NCI-H1105 (cell line): ENCODE measurements around the gene RASAL2.
"Not testable (repeated sequence)": the region's sequence is repeated elsewhere in the genome, so short reads cannot be mapped to it uniquely, and the experiment has no call there.

ENCODE experiments used
- DNase-seq: peaks from one replicate; lab custom pipeline; 2025; lab: John Stamatoyannopoulos, UW

Gene RASAL2

DNA sequence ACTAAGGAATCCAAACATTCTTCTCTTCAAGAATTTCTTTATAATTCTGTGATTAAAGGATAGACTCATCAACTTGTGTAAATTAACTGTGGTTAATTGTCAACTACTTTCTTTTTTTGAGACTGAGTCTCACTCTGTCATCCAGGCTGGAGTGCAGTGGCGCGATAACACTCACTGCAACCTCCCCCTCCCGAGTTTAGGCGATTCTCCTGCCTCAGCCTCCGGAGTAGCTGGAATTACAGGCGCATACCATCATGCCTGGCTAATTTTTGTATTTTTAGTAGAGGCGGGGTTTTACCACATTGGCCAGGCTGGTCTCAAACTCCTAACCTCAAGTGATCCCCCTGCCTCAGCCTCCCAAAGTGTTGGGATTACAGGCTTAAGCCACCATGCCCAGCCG is 296.4 kb downstream of the RASAL2 start:
- not testable (repeated sequence) for DNase-seq

DNA sequence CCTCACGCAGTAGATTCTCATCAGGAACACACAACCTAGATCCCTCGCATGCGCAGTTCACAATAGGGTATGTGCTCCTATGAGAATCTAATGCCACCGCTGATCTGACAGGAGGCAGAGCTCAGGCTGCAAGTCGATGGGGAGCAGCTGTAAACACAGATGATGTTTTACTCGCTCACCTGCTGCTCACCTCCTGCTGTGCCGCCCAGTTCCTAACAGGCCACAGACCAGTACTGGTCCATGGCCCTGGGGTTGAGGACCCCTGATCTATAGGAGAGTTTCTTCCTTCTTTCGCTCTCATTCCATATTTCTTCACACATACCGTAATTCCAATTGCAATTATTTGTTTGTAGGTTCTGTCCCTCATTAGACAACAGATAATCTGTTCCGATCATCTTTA is 299.5 kb downstream of the RASAL2 start:
- no peak for DNase-seq

DNA sequence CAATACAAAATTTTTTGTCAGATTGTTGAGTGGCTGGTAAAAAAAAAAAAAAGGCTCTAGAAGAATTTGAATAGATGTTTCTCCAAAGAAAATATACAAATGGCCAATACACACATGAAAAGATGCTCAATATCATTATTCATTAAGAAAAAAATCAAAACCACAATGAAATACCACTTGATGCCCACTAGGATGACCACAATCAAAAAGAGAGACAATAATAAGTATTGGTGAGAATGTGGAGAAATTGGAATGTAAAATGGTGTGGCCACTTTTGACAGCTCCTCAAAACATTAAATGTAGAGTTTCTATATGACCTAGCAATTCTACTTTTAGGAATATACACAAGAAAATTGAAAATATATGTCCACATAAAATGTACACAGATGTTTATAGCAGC is 302.9 kb downstream of the RASAL2 start:
- DNase-seq, result no peak

DNA sequence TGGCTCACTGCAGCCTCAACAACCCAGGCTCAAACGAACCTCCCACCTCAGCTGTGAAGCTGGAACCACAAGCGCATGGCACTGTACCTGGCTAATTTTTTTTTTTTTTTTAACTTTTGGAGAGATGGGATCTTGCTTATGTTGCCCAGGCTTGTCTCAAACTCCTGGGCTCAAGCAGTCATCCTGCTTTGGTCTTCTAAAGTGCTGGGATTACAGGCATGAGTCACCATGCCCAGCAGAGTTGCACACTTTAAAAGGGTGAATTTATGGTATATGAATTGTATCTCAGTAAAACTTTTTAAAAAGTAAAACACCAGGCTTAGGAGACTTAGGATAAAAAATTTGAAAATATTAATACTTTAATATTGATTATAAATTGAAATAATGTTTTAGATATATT is 303.8 kb downstream of the RASAL2 start:
- no peak for DNase-seq

DNA sequence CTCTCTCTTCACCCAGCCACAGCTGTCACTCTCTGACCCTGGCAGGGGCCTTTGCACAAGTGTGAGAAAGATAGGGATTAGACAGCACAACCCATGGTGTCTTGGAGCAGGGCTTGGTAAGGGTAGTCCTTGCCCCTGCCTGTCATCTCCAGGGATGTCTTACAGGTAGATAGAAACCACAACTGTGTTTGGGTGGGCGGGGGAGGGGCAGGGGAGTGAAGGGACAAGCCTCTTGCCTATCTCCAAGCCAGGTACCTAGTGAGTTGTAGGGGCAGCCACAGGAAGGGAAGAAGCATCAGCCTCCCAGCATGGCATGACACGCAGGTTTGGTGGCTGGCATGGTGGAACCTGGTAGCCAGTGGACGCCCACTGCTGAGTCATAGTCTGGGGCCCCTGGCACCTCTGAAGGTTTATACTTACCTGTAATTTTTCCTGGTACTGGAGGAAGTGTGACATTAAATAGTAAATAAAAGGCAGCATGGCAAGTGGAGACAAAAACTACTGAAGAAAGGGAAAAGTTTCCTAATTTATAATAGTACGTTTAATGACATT is 305.3 kb downstream of the RASAL2 start:
- no peak for DNase-seq

DNA sequence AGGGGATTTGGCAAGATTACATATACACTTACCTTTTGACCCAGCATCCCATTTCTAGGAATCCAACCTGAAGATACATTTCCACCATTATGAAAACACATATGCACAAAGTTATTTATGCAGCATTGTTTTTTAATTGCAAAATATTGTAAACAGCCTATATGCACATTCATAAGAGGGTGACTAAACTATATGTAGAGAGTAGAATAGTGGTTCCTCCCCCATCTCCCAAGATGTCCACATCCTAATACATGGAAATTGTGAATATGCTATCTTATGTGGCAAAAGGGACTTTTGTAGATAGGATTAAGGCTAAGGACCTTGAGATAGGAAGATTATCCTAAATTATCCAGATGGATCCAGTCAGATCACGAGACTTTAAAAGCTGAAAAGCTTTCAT is 311.2 kb downstream of the RASAL2 start:
- DNase-seq, result no peak

DNA sequence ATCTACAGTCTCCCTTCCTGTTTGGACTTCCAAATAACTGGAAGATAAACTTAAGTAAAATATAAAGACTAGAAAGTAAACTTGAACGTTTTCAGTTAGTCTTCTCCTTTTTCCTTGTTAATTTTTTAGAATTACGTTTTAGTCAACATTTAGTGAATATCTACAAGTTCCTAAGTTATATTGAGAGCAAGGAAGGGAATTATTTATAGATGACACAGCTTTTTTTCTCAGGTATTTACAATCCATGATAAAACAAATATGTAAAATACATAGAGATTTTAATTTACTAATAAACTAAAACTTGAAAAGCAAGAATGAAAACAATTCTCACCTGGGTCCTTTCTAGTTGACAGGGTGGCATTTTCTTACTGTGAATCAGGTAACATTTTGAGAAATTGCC is 313.3 kb downstream of the RASAL2 start:
- DNase-seq, result no peak

DNA sequence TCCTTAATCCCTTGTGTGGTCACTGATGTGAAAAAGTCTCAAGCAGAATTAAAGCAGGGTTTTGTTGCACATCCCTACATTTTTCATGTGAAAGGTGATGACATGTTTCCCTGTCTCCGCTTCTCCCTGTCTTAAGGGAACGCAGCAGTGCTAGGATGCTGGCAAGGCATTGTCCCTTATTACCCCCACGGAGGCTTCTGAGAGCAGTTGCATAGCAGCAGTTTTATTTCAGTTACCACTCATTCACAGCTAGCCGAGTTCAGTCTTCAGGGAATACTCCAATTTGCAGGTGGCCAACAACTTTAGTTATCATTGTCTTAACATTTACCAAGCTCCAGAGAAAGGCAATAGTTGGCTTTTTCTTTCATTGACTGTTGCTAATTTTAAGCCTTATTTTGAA is 313.8 kb downstream of the RASAL2 start:
- DNase-seq, result no peak

DNA sequence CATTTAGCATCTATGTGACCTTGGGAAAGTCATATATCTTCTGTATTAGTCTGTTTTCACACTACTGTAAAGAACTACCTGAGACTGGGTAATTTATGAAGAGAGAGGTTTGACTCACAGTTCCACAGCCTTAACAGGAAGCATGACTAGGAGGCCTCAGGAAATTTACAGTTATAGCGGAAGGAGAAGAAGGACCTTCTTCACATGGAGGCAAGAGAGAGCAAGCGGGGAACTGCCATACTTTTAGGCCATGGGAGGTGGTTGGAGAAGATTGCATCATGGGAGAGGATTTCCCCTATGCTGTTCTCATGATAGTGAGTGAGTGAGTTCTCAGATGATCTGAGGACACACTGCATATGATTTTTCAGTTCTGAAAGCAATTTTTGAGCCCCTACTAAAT is 315.0 kb downstream of the RASAL2 start:
- DNase-seq, result no peak

DNA sequence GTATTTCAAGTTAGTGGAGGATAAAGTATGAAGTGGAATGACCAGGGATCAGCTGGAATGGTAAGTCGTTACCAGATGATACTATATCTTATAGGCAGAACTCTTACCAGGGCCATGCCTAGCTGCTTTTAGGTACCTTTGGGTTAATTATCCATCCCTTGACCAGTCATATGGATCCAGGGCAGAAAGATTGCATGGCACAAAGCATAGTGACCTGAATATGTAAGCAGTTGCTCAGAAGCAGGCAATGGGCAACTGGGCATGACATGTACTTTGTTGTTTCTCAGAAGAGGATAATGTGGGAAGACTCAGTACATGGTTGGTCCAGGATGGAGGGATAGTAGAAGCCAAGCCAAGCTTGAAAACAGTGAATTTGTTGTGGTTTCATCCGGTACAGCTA is 315.6 kb downstream of the RASAL2 start:
- DNase-seq, result no peak

DNA sequence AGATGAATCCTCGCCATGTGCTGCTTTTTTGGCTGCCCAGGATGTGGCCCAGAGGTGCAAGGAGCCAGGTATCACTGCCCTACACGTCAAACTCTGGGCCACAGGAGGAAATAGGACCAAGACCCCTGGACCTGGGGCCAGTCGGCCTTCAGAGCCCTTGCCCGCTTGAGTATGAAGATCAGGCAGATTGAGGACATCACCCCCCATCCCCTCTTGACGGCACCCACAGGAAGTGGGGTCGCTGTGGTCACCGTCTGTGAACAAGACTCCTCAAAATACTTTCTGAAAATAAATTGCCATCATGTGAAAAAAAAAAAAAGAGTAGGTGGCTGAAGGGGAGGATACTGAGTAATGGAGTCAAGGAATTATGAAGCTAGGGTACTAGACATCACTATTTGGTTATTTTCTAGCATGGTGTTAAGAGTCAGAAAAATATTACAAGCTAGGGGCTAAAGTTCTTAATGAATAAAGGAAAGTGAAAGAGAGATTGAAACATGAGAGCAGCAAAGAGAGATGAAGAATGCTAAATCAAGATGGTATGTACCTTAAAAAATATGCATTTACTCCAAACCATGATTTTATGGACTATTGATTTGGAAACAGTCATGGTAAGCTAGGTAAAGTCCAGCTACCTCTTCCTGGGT is 318.0 kb downstream of the RASAL2 start:
- no peak for DNase-seq

DNA sequence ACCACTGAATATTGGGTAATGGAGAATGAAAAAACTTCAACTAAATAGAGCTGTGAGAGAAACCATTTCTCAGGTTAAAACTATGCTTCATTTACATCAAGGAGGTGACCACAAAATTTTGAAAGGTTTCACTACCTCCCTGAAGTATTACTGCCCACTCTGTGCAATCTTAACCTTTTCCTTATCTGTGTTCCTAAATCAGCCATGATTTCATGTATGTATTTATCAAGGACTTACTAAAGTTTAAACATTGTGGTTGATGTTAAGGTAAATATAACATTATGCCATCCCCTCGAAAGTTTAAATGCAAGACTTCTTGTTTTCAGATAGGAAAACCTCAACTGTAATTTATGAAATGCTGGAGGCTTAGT is 318.5 kb downstream of the RASAL2 start:
- DNase-seq, result no peak

DNA sequence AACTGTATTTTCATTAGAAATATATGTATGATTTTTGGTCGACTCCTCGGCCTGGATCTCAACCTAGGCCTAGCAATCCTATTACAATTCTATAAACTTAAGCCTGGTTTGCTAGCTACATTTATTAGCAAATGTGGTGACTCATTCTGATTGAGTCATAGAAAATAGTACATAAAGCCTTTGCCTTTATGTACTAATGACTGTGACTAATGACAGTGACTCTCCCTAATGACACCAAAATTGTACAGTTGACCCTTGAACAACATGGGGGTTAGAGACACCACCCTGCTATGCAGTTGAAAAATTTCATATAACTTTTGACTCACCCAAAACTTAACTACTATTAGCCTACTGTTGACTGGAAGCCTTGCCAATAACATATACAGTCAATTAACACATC is 324.0 kb downstream of the RASAL2 start:
- no peak for DNase-seq

DNA sequence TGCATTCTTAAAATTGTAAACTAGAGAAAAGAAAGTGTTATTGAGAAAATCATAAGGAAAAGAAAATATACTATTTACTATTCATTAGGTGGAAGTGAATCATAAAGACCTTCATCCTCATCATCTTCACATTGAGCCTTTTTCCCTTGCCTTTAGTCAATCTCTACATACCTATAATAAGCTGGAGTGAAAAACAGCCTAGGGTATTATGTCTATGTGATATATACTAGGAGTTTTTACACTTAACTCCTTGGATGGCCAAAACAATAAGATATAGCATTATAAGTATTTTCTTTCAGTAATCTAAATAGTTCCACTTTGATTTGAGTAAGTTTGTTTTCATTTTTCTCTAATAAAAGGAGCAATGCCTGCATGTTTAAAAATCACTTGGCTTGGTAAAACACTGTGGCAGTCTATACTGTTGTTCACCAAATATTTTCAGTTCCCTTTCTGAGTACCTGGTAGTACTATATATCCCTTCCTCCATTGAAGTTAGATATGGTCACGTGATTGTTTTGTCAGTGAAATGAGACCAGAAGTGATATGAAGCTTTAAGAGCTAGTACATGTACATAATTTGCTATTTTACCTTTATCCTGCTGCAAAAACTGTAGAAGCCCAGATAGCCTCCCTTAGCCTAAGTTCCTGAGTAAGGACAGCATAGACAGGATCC is 324.5 kb downstream of the RASAL2 start:
- no peak for DNase-seq

DNA sequence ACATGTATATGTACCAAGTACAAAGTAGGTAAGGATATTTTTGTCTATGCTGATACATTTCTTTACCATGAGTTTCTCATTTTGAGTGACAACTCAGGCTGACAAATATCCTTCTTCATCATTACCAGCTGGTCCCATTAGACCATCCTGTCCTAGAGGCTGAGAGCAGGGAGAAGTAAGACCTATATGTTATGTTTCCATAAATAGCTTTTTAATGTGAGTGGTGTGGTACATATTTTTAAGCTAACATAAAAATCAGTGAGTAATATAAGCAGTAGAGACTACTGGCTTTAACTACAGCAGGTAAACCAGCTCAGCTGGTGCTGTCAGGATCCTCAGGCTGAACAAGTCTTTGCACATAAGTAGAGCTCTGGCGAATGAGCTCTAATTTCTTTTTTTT is 340.5 kb downstream of the RASAL2 start:
- DNase-seq, result no peak

DNA sequence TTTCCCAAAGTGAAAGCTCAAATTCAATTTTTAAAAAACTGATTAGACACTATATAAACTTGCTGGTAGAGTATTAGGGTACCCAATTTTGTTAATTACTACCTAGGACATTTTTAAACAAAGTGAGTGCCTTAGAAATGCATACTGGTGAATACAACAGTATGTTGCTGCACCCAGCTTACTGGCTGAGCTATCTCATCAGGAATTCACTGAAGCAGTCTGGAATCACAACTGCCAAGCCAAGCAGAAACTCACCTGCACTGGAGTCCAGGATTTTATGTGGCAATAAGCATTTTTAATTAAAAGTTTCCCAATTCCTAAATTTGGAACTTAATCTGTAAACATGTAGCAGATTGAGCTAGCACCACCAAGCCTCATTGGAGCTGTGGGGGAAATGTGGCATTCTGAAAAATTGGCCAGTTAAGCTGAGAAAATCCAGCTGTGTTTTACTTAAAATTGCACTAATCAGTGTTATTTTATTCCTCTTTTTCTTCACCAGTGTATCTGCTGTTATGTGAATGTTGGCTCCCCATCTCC is 341.1 kb downstream of the RASAL2 start:
- no peak for DNase-seq

DNA sequence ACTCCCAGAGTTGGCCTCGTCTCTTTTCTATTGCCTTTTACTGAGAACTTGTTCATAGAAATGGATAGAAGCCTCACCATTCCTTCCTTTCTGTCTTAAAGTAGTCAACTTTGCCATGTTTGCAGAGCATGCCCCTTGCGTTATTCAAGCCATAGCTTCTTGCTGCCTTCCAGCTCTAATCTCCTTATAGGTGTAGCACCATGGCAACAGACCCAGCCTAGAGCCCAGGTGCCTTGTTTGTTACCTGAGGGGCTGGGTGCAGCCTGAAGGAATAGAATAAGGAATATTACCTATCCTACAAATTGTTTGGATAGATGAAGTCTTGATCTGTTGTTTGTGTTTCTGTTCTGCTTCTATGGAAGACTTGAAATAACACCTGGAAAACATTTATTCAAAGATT is 343.0 kb downstream of the RASAL2 start:
- DNase-seq, result no peak

DNA sequence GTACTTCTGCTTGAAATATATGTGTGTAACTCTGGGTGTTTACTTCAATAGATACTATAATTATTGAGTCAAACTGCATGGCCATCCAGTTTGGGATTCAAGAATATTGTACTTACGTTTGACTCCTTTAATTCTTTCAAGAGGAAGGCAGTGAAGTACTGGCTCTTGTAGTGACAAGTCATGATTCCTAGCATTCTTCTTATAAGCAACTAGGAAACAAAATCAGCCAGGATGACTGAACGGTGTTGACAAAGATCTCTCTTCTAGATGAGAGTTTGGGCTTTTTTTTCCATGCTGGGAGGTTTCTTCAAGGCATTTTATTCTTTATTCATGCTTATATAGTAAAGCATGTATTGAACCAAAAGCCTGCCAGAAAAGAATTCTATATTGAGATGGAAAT is 344.5 kb downstream of the RASAL2 start:
- DNase-seq, result no peak

DNA sequence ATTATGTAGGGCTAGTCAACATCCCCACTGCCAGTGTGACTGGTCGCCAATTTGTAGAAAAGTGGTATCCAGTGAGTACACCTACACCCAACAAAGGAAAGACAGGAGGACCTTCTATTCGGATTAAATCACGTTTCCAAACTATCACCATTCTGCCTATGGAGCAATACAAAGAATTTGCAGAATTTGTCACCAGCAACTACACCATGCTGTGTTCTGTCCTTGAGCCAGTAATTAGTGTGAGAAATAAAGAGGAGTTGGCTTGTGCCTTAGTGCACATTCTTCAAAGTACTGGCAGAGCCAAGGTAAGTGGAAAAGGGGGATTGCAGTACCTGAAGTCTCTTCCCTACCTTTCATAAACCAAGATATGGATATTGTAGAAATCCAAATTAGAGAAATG is 349.0 kb downstream of the RASAL2 start:
- no peak for DNase-seq

DNA sequence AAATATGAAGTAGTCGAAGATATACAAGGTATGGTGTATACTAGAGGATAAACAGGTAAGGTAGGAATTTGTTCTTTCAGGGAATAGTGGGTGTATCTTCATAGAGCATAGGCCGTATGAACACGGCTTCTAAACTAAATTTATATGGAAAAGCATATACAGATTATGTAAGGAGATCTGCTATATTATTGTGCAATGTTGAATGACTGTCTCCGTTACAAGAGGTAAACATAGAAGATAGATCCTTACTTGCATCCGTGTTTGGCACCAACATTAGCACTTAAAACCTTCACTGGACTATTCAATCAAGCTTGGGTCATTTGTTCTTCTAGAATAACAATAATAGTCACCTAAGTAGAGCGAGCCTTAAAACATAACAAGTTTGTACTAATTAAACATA is 357.0 kb downstream of the RASAL2 start:
- no peak for DNase-seq

DNA sequence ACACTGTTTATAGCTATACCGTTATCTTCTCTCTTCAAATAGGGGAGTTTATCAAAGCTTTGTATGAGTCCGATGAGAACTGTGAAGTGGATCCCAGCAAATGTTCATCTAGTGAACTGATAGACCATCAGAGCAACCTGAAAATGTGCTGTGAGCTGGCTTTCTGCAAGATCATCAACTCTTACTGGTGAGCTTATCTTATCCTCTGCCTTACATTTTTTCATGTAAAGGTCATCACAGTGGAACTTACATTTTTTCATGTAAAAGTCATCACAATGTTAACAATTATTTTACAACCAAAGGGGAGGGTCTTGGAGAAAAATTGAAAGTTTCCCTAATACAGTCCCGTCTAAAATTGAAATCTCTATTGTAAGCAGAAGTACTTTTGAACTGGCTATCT is 357.6 kb downstream of the RASAL2 start:
- DNase-seq, result no peak

DNA sequence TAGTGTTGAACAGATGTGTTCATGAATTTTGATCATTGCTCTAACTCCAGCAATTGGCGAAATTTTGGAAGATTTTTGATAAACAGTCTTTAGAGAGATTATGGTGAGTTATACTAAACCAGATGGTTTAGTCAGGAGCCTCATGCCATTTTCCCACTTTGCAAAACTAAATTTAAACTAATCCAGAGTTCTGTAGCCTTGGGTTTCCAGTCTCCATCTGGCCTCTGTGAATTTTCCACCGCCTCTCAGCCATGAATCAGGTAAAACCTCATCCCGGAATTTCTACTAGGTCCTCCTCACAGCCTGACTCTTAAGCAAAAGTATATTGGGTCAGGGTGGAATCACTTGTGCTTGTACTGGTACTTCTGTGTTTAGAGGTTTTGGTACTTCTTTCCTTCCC is 358.1 kb downstream of the RASAL2 start:
- DNase-seq, result no peak

DNA sequence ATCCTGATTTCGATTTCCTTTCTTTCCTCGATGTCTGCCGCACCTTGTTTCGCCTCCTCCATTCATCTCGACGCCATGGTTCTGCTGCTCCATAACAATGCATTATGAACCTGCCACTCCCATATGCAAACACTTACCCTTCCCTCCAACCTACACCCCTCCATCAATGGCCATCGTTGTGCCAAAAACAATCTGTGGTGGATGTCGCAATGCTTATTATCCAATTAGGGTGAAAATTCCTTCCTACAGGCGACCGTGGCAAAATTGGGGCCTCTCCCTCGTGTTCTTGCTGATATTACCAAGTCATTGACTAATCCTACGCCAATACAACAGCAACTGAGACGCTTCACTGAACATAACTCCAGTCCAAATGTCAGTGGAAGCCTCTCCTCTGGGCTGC is 362.6 kb downstream of the RASAL2 start:
- no peak for DNase-seq

DNA sequence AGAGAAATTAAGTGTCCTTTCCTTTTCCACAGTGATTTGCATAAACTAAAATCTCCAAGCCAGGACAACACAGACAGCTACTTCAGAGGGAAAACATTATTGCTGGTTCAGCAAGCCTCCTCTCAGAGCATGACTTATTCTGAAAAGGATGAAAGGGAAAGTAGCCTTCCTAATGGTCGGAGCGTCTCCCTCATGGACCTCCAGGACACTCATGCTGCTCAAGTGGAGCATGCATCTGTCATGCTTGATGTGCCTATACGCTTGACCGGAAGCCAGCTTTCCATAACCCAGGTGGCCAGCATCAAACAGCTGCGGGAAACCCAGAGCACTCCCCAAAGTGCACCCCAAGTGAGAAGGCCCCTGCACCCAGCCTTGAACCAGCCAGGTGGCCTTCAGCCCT is 363.7 kb downstream of the RASAL2 start:
- no peak for DNase-seq
